Stimulated activated CD8-positive, alpha-beta memory T cell treated with anti-CD3 and anti-CD28 coated beads, Interleukin-2, amount 100 ng/mL, for 48 hours (primary cell): ENCODE data around the gene KLK5.
A peak's percentile ranks its signal among the peaks of the same experiment; 100 is the strongest.
"Not testable (repeated sequence)": the region's sequence is repeated elsewhere in the genome, so short reads cannot be mapped to it uniquely, and the experiment has no call there.

Experiments
- DNase-seq, 2 donors: peaks; one replicate each; pipeline ENCODE4 v3.0.0-alpha.2; 2020; ENCODE audit warnings: low read depth in 2 of 2

Gene KLK5

GRCh38 chr19:50922317-50922853 lies 30.5 kb downstream of the KLK5 start:
- DNase-seq, result peak; percentile 50 to 62

DNA sequence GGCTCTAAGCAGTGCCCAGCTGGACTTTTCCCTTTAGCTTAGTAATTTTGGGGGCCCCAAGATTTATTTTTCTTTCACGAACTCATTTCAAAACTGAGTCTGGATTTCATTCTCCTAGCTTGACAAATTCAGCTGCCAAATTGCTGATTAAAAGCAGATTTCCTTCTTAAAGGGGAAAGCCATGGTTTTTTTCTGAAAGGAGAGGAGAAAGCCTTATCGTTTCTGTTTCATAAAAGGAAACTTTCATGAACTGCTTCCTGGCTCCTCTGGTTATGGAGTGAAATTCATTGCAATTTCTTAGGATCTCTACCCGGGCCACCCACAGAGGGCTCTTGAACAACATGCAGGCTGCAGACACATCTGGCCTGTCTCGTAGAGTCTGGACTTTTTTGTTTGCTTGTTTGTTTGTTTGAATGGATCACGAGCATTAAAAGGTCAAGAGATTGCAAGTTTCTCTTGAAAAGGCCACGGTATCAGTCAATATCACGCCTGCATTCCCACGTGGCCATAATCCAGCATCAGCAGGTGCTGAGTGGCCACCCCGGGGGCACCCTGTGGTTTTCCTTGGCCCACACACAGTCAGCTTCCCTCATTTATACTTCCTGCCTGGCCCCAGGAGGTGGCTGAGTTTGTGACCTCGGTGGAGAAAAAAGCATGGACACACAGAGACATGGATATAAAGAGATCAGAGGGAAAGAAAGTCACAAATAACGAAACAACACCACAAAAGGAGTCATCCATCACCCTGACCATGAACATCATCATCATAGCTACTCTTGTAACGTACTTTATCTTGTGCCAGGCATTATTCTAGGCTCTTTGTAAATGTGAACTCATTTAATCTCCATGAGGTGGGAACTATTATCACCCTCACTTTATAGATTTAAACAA lies 31.2 kb downstream of the KLK5 start:
- DNase-seq, result no peak

DNA sequence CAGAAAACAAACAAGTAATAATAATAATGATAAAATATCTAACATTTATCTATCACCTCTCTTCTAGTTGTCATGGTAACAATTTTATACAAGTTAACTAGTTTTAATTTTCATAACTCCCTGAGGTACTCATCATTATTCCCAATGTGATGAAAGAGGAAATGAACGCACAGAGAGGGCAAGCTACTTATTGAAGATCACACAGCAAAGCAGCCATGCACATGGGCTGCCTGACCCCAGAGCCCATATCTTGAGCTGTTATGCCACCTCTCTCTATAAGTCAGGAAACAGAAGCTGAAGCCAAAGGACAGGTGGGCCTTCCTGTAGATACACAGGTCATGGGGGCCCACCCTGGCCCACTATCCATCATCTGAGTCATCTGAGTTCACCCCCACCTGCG lies 36.8 kb downstream of the KLK5 start:
- DNase-seq, result no peak

GRCh38 chr19:50912727-50913716 lies 39.8 kb downstream of the KLK5 start:
- peak; percentile 16 to 40 for DNase-seq

DNA sequence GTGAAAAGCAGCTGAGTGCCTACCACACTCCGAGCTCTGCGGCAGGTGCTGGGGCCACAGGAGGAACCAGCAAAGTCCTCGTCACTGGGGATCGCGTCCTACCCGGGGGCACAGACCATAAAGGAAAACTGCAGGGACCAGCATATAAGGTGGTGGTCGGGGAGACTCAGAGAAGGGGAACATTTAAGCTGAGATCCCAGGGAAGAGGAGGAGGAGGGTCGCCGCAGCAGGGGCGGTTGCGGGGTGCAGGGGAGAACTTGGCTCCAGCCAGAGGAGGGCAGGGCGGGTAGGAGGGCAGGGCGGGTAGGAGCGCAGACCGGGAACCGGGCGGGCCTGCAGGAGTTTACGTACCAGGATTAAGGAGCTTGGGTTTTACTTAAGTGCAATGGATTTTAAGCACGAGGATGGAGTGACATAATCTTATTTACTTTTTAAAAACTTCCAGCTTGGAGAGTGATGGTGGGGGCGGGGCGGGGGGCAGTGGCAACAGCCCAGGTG lies 40.7 kb downstream of the KLK5 start:
- no peak for DNase-seq

- no peak for DNase-seq
Observed at GRCh38 chr19:50911206-50912101, 41.4 kb downstream of the KLK5 start, which contains the start of gene KLK4. Gene KLK4 (minus strand): TSS chr19:50911395. CDS start chr19:50910738, 657 bp downstream.

- no peak for DNase-seq
Observed at GRCh38 chr19:50910722-50911121, 42.1 kb downstream of the KLK5 start.

- peak; percentile 23 to 52 for DNase-seq
Observed at GRCh38 chr19:50909240-50910070, 43.4 kb downstream of the KLK5 start.

GRCh38 chr19:50908336-50908735 lies 44.5 kb downstream of the KLK5 start:
- no peak for DNase-seq

- peak; percentile 22 to 36 for DNase-seq
Observed at GRCh38 chr19:50906217-50906616, 46.6 kb downstream of the KLK5 start.

DNA sequence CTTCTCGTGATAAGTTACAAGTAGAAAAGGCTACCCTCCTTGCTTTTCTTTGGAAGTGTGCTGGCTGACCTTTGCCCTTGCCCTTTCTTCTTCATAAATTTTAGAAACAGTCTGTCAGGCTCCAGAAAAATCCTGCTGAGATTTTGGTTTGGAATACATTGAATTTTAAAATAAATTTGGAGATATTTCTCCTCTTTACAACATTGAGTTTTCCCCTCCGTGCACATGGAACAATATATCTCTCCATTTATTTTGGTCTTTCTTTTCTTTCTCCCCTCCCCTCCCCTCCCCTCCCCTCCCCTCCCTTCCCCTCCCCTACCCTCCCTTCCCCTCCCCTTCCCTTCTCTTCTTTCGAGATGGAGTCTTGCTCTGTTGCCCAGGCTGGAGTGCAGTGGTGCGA lies 50.2 kb downstream of the KLK5 start:
- no peak for DNase-seq

GRCh38 chr19:50899569-50899968 lies 53.3 kb downstream of the KLK5 start:
- no peak for DNase-seq

DNA sequence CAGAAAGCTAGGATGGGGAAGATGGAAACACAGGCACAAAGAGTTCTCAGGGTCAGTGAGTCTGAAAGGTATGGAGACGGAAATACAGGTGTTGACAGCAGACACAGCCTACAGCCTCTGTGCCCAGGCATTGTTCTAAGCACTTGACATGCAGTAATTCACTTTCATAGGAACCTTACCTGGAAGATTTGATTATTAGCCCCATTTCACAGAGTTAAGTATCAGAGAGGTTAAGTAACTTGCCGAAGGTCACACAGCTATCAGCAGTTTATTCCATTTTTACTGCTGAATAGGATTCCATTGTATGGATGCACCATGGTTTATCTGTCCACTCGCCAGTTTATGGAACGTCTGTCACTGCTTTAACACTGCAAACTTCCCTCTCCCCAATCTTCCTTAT lies 54.8 kb downstream of the KLK5 start:
- DNase-seq, result no peak

GRCh38 chr19:50897612-50898011 lies 55.2 kb downstream of the KLK5 start:
- DNase-seq, result no peak

DNA sequence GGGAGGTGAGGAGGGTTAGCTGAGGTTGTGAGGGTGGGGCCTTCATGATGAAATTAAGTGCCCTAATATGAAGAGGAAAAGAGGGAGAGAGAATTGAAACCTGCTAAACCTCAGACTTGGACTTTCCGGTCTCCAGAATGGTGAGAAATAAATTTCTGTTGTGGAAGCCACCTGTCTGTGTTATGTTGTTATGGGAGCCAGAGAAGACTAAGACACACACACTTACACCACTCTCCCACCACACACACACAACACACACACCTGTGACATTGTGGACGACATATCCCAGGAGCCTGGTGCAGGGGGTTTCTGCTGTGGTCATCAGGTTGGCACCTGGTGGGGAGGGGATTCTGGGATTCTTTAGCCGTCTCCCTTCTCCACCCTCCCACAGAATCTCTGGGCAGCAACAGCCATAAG lies 55.6 kb downstream of the KLK5 start:
- no peak for DNase-seq

GRCh38 chr19:50896591-50897190 lies 56.1 kb downstream of the KLK5 start:
- DNase-seq, result no peak

DNA sequence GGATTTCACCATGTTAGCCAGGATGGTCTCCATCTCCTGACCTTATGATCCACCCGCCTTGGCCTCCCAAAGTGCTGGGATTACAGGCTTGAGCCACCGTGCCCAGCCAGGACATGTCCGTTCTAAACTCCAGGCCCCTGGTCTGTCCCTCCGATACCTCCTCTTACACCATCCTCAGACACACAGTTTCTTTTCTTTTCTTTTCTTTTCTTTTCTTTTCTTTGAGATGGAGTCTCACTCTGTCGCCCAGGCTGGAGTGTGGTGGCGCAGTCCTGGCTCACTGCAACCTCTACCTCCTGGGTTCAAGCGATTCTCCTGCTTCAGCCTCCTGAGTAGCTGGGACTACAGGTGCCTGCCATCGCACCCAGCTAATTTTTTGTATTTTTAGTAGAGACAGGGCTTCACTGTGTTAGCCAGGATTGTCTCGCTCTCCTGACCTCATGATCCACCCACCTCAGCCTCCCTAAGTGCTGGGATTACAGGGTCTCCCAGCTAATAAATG lies 56.7 kb downstream of the KLK5 start:
- DNase-seq, result not testable (repeated sequence)

DNA sequence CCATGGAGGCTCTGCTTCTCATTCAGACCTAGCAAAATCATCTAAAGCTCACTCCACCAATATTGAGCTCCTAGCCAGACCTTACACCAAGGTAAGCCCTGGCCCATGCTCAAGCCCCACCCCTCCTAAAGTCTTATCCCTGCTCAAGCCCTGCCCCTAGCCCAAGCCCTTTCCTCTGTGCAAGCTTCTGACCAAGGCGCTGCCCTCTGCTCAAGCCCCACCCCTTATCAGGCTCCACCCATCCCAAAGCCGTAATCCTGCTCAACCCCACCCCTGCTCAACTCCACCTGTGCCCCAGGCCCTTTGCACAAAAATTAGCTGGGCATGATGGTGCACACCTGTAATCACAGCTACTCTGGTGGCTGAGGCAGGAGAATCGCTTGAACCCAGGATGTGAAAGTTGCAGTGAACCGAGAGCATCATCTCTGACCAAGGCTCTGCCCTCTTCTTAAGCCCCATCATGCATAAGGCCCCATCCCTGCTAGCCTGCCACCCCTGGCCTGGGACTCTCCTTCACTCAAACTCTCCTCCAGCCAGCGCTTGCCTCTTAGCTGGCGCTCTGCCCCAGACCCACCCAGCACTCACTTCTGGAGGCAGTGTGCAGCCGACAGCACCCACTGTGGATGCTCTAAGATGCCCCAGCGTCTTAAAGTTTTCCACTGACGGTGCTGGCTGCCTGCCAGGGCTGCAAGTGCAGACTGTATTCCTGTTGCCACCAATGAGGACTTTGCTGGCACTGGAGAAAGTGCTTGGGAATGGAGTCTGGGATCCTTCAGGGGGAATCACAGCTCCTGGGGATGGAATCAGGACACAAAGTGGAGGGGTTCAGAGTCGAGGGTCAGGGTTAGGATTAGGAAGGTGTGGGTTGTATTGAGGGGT lies 58.1 kb downstream of the KLK5 start:
- DNase-seq, result no peak
